C4-2B (cell line): ENCODE measurements around the gene TRPM5.

Experiments used
- CTCF ChIP-seq: fragments of 450-650 bp; conservative IDR thresholded peaks from 2 replicates; pipeline ENCODE4 v1.5.1; 2017; ENCODE audit warnings: mild to moderate bottlenecking
- ZFX ChIP-seq: fragments of 450-650 bp; IDR thresholded peaks from 2 replicates; pipeline ENCODE4 v1.6.1; 2017

- TF ChIP-seq CTCF, result no peak
- TF ChIP-seq ZFX, result no peak
Observed at GRCh38 chr11:2445746-2446551, 1.6 kb upstream of the TRPM5 start.
